Esophagus (tissue), 2 donors: ENCODE results near the gene SLC7A6. TPM values are rescaled to one million over a fixed set of nuclear protein-coding genes. Genes with fewer than 3 reads are reported as not detected.

ENCODE experiments used
- H3K27ac ChIP-seq, 2 donors: one replicate each; pipeline ENCODE4 v1.5.1; 2013; ENCODE audit warnings: low read depth in 2 of 2, mild to moderate bottlenecking in 2 of 2, inconsistent platforms in 1 of 2, low read length in 1 of 2, moderate library complexity in 1 of 2
- H3K27me3 ChIP-seq, 2 donors: one replicate each; pipeline ENCODE4 v1.6.1; 2013; ENCODE audit warnings: low read length in 2 of 2, control low read depth in 1 of 2, mild to moderate bottlenecking in 1 of 2; ENCODE audit not compliant: insufficient read depth in 2 of 2, control insufficient read depth in 1 of 2
- H3K36me3 ChIP-seq, 2 donors: one replicate each; pipeline ENCODE4 v1.6.1; 2013; ENCODE audit warnings: low read length in 1 of 2; ENCODE audit not compliant: control insufficient read depth in 2 of 2, insufficient read depth in 2 of 2
- H3K4me1 ChIP-seq, 2 donors: one replicate each; pipeline ENCODE4 v1.6.1; 2013; ENCODE audit warnings: low read length in 1 of 2; ENCODE audit not compliant: control insufficient read depth in 2 of 2, insufficient read depth in 2 of 2
- H3K4me3 ChIP-seq, 2 donors: one replicate each; pipeline ENCODE4 v1.5.1; 2013; ENCODE audit warnings: low read length in 2 of 2, mild to moderate bottlenecking in 2 of 2, low read depth in 1 of 2, moderate library complexity in 1 of 2
- H3K9me3 ChIP-seq, 2 donors: one replicate each; pipeline ENCODE4 v1.6.1; 2013; ENCODE audit warnings: mild to moderate bottlenecking in 2 of 2, low read depth in 1 of 2, low read length in 1 of 2, moderate library complexity in 1 of 2; ENCODE audit not compliant: control insufficient read depth in 2 of 2, insufficient read depth in 1 of 2
- WGBS, 2 donors: extraction: QIAGEN DNeasy Blood & Tissue Kit; methylation state at CpG; one replicate each; pipeline ENCODE4 v1.1.7; 2013; 5-methylcytosine and 5-hydroxymethylcytosine counted together
- polyA plus RNA-seq, 2 donors: library from polyadenylated mRNA; stranded (reverse); fragments of 200-250 nt; gene quantifications; one replicate each; pipeline ENCODE4 v1.2.3, GENCODE V29; 2013
- donor health status: healthy with polysubstance abuse.
- donor health status: Bipolar disorder and iron deficiency.

Gene SLC7A6
- polyA plus RNA-seq, 2 donors = 4.1 to 4.2 TPM

GRCh38 chr16:68242926-68243858 is 21.1 kb upstream of the SLC7A6 start:
- Histone ChIP-seq H3K27me3 (no peaks in the 10 kb centered on the region), H3K27ac (no peak overlapping the region), H3K4me1 (peaks cover 6 to 23% of the 10 kb centered on the region in 2 donors), H3K4me3 (no peak overlapping the region), H3K36me3 (no peaks in the 10 kb centered on the region), H3K9me3 (no peaks in the 10 kb centered on the region)
- 81 to 83% methylated on average over 9 of the region's 9 CpGs for WGBS, 2 donors

GRCh38 chr16:68244481-68244902 is 19.8 kb upstream of the SLC7A6 start:
- Histone ChIP-seq H3K27ac (no peak overlapping the region), H3K4me3 (peak overlapping the region; percentile 77 to 87), H3K36me3 (no peaks in the 10 kb centered on the region), H3K27me3 (no peaks in the 10 kb centered on the region), H3K9me3 (no peaks in the 10 kb centered on the region), H3K4me1 (peaks cover 6 to 23% of the 10 kb centered on the region in 2 donors)
- 9% methylated on average over 20 of the region's 20 CpGs for WGBS, 2 donors

GRCh38 chr16:68244903-68245853 is 19.1 kb upstream of the SLC7A6 start, which contains the start of gene PLA2G15:
PLA2G15 (plus strand) TSS chr16:68245373; CDS start chr16:68245427, 54 bp downstream.
- peak within 1 kb of the TSS; percentile 77 to 87 for H3K4me3 ChIP-seq
- H3K4me1 ChIP-seq = peaks cover 6 to 19% of the 10 kb centered on the region in 2 donors
- WGBS, 2 donors = 1% methylated on average over 72 to 75 of the region's 75 CpGs
- H3K36me3 ChIP-seq = no peaks in the 10 kb centered on the region
- no peaks in the 10 kb centered on the region for H3K9me3 ChIP-seq
- peak within 1 kb of the TSS in 1 of 2 donors; percentile 54 for H3K27ac ChIP-seq
- no peaks in the 10 kb centered on the region for H3K27me3 ChIP-seq

- WGBS, 2 donors = 81 to 85% methylated on average over 7 of the region's 7 CpGs
- Histone ChIP-seq H3K4me3 (peak overlapping the region; percentile 77 to 87), H3K27ac (peak overlapping the region in 1 of 2 donors; percentile 15)
These were observed 18.2 kb upstream of the SLC7A6 start for GRCh38 chr16:68246121-68246520.

GRCh38 chr16:68246666-68247065 is 17.7 kb upstream of the SLC7A6 start:
- Histone ChIP-seq H3K36me3 (no peaks in the 10 kb centered on the region), H3K27ac (peak overlapping the region in 1 of 2 donors; percentile 15), H3K4me1 (peaks cover 6 to 19% of the 10 kb centered on the region in 2 donors), H3K9me3 (no peaks in the 10 kb centered on the region), H3K27me3 (no peaks in the 10 kb centered on the region), H3K4me3 (no peak overlapping the region)
- 65 to 74% methylated on average over 5 of the region's 5 CpGs for WGBS, 2 donors

More at GRCh38 chr16:68246121-68246520, 18.2 kb upstream of the SLC7A6 start:
- Histone ChIP-seq H3K36me3 (no peaks in the 10 kb centered on the region), H3K4me1 (peaks cover 6 to 19% of the 10 kb centered on the region in 2 donors), H3K9me3 (no peaks in the 10 kb centered on the region), H3K27me3 (no peaks in the 10 kb centered on the region)

- 83 to 89% methylated on average over 4 of the region's 4 CpGs for WGBS, 2 donors
- Histone ChIP-seq H3K4me3 (no peak overlapping the region), H3K27me3 (no peaks in the 10 kb centered on the region), H3K36me3 (no peaks in the 10 kb centered on the region), H3K27ac (no peak overlapping the region), H3K4me1 (peaks cover 6 to 19% of the 10 kb centered on the region in 2 donors), H3K9me3 (no peaks in the 10 kb centered on the region)
These were observed 16.9 kb upstream of the SLC7A6 start for GRCh38 chr16:68247400-68247799.

- Histone ChIP-seq H3K27ac (no peak overlapping the region), H3K4me3 (no peak overlapping the region), H3K4me1 (peaks cover 6 to 19% of the 10 kb centered on the region in 2 donors), H3K9me3 (no peaks in the 10 kb centered on the region), H3K27me3 (no peaks in the 10 kb centered on the region), H3K36me3 (no peaks in the 10 kb centered on the region)
- 77 to 81% methylated on average over 4 of the region's 4 CpGs for WGBS, 2 donors
These were observed 16.4 kb upstream of the SLC7A6 start for GRCh38 chr16:68247932-68248331.

- 87 to 91% methylated on average over 4 of the region's 4 CpGs for WGBS, 2 donors
- Histone ChIP-seq H3K36me3 (peaks cover 0 to 3% of the 10 kb centered on the region in 2 donors), H3K27ac (no peak overlapping the region), H3K4me3 (no peak overlapping the region), H3K4me1 (peaks cover 6 to 17% of the 10 kb centered on the region in 2 donors), H3K27me3 (no peaks in the 10 kb centered on the region), H3K9me3 (no peaks in the 10 kb centered on the region)
These were observed 15.0 kb upstream of the SLC7A6 start for GRCh38 chr16:68249371-68249770.

GRCh38 chr16:68250951-68251350 is 13.4 kb upstream of the SLC7A6 start:
- Histone ChIP-seq H3K9me3 (no peaks in the 10 kb centered on the region), H3K4me3 (no peak overlapping the region), H3K27ac (no peak overlapping the region), H3K27me3 (no peaks in the 10 kb centered on the region), H3K4me1 (peaks cover 6 to 10% of the 10 kb centered on the region in 2 donors), H3K36me3 (peaks cover 0 to 14% of the 10 kb centered on the region in 2 donors)
- 81 to 84% methylated on average over 6 of the region's 6 CpGs for WGBS, 2 donors
